NOMO-1 treated with dmso at 0.1 percent for 144 hours (cell line): ENCODE results near the gene KRTAP4-12.
"Not testable (repeated sequence)": the region's sequence is repeated elsewhere in the genome, so short reads cannot be mapped to it uniquely, and the experiment has no call there.

Source experiments
- DNase-seq: peaks from one replicate; lab custom pipeline; 2025; ENCODE audit not compliant: unreplicated experiment; lab: John Stamatoyannopoulos, UW

The KRTAP4-12 gene

DNA sequence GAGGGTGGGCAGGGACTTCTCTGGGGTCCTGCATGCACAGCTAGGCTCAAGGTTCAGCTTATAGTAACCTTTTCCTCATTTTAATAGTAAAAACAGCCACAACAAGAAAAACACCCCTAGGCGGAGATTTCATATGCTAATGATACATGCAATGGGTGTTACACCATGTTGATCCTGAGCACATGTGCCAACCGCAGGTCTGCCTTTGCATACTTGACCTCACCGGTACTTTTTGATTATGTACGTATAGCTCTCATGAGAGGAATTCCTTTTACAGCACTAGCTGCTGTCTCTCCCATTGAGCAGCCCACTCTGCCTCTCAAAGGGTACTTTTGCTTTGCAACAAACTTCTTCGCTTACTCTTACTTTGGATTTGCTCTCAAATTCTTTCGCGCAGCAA is 27.9 kb downstream of the KRTAP4-12 start:
- DNase-seq, result no peak

- DNase-seq, result not testable (repeated sequence)
These were observed 35.1 kb downstream of the KRTAP4-12 start for GRCh38 chr17:41088760-41089352.

- DNase-seq, result not testable (repeated sequence)
These were observed 39.7 kb downstream of the KRTAP4-12 start, which contains the start of gene KRTAP4-7 for GRCh38 chr17:41084100-41084856. TSS of gene KRTAP4-7 (plus strand) at chr17:41084150. CDS start at chr17:41084207, 57 bp downstream.

DNA sequence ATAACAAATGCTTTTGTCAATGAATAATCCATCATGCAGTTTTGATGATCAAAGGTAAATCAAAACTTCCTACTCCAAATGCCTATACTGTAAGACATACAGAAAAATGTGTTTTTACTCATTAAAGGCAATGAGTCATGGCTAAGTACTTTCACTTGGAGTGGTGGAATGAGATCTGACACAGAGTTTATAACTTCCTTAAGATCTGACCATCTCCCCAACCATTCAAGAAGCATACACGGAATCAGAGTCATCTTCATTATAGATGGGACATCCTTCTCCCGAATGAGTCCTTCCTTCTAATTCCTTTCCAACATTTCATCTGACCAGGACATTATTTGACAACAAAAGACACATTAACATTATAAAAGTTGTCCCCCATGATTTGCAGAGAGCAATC is 40.6 kb downstream of the KRTAP4-12 start:
- DNase-seq, result not testable (repeated sequence)

DNA sequence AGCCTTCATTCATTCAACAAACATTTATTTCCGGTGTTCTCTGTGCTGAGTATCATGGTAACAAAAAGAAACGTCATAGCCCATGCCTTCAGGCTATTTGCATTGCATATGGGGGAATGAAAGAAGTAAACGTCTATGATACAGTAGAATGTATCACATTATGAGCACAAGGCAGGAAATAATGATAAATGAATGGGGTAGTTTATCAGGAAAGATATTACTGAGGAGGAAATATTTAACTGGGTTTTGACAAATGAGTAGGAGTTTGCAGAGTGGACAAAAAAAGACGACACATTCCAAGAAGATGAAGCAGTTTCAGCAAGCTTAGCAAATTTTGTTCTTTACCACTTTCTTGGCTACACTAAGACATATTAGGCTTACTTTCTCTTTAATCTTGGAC is 41.4 kb downstream of the KRTAP4-12 start:
- DNase-seq, result no peak

- DNase-seq, result no peak
These were observed 47.2 kb downstream of the KRTAP4-12 start for GRCh38 chr17:41076788-41077187.

GRCh38 chr17:41073676-41074075 is 50.3 kb downstream of the KRTAP4-12 start:
- DNase-seq, result no peak
